GM12878 (cell line): Measurements from ENCODE around the gene SLC25A20.

Experiments
- CTCF ChIP-seq, 3 experiments: IDR thresholded peaks in 2 of 3; conservative IDR thresholded peaks in 1 of 3; 2 replicates each; pipeline ENCODE4 v1.5.1; 2011; ENCODE audit warnings: low read depth in 3 of 3, low read length in 3 of 3, mild to moderate bottlenecking in 3 of 3, control low read depth in 2 of 3, moderate library complexity in 2 of 3, inconsistent platforms in 1 of 3, mixed read lengths in 1 of 3; ENCODE audit not compliant: control insufficient read depth in 2 of 3, insufficient read depth in 1 of 3; ENCODE audit errors: extremely low read depth in 1 of 3
- FOXK2 ChIP-seq: fragments of 450-650 bp; IDR thresholded peaks from 2 replicates; pipeline ENCODE4 v1.6.1; 2017; ENCODE audit warnings: mild to moderate bottlenecking, moderate library complexity
- MYC ChIP-seq: IDR thresholded peaks from 2 replicates; pipeline ENCODE4 v1.6.1; 2011; ENCODE audit warnings: mild to moderate bottlenecking, low read length, moderate library complexity, inconsistent platforms; ENCODE audit not compliant: insufficient read depth, insufficient replicate concordance, insufficient read length, severe bottlenecking
- NBN ChIP-seq: fragments of 450-650 bp; IDR thresholded peaks from 2 replicates; pipeline ENCODE4 v1.6.1; 2016

- TF ChIP-seq CTCF (IDR thresholded peaks at IDR 0.05 in 2 of 3, conservative IDR thresholded peaks at IDR 0.05 in 1 of 3; ENCODE audit: control insufficient read depth in 2 of 3, extremely low read depth in 1 of 3, insufficient read depth in 1 of 3, low read depth in 3 of 3, low read length in 3 of 3) (no peak), NBN (no peak), FOXK2 (no peak), MYC (no peak)
Observed at GRCh38 chr3:48835650-48836366, 62.9 kb downstream of the SLC25A20 start.
